Colonic mucosa (tissue), 4 donors: Measurements from ENCODE around the gene FZD7. TPM values are rescaled to one million over a fixed set of nuclear protein-coding genes. Genes with fewer than 3 reads are reported as not detected.

Source experiments
- DNase-seq: peaks from one replicate; pipeline ENCODE4 v3.0.0-alpha.2; 2020
- H3K27ac ChIP-seq: fragments of 200-600 bp; one replicate; pipeline ENCODE4 v1.8.0; 2021
- H3K27me3 ChIP-seq: fragments of 200-600 bp; one replicate; pipeline ENCODE4 v1.8.0; 2021
- H3K36me3 ChIP-seq: fragments of 200-600 bp; one replicate; pipeline ENCODE4 v1.8.0; 2021
- H3K4me1 ChIP-seq: fragments of 200-600 bp; one replicate; pipeline ENCODE4 v1.8.0; 2021; ENCODE audit warnings: mild to moderate bottlenecking
- H3K4me3 ChIP-seq: fragments of 200-600 bp; one replicate; pipeline ENCODE4 v1.8.0; 2021
- H3K9ac ChIP-seq, 2 donors: one replicate each; pipeline ENCODE4 v1.7.0; 2013; ENCODE audit warnings: control low read depth in 2 of 2, low read depth in 2 of 2, low read length in 2 of 2
- H3K9me3 ChIP-seq: fragments of 200-600 bp; one replicate; pipeline ENCODE4 v1.8.0; 2021
- CTCF ChIP-seq: fragments of 200-600 bp; IDR thresholded peaks from one replicate; pipeline ENCODE4 v1.8.0; 2022; ENCODE audit warnings: antibody characterized with exemption, mild to moderate bottlenecking
- intact Hi-C: fragments of 100-400 bp; cut with DNase I; formaldehyde crosslinking; loops from one replicate; pipeline ENCODE4 v1.14.1; 2022
- total RNA-seq, 2 donors: library from RNA; stranded (reverse); fragmentation: NEBNext Ultra II Directional in 1 of 2; extraction: Animal tissue kit (Norgen Biotek cat#: 25700) in 1 of 2; gene quantifications; one replicate each; pipeline ENCODE4 v1.2.1, GENCODE V29; 2021
- donor health status: healthy.
- donor health status: DM: no; HTN: no; CAD: no.
- donor health status: DM: no; HTN: no; CAD: no.

The FZD7 gene
- 10 to 100 TPM in 1 of 2 donors, 1 to 10 TPM in 1; 2.3 to 13.9 TPM for total RNA-seq

GRCh38 chr2:202033317-202034248 is at the start of gene FZD7:
Gene FZD7 (plus strand): TSS chr2:202033855. CDS start chr2:202034648, 793 bp downstream.
- intact Hi-C loops = loop anchor here (10.0 kb wide), 1 partner anchor 141 kb away; no protein-coding TSS in a partner anchor

GRCh38 chr2:201984333-201984732 is 49.3 kb upstream of the FZD7 start:
- Histone ChIP-seq H3K9ac (no peak overlapping the region), H3K9me3 (no peaks in the 10 kb centered on the region), H3K27ac (no peak overlapping the region), H3K4me3 (no peak overlapping the region), H3K27me3 (no peaks in the 10 kb centered on the region), H3K36me3 (no peaks in the 10 kb centered on the region), H3K4me1 (no peaks in the 10 kb centered on the region)
- DNase-seq = no peak
- intact Hi-C loops = no loop called here
- no peak for TF ChIP-seq CTCF

More at GRCh38 chr2:202033317-202034248, at the start of gene FZD7:
- Histone ChIP-seq H3K9ac (peak within 1 kb of the TSS; percentile 64 to 71), H3K4me1 (peaks cover 8% of the 10 kb centered on the region), H3K4me3 (peak within 1 kb of the TSS; percentile 62), H3K27ac (peak within 1 kb of the TSS; percentile 82), H3K36me3 (no peaks in the 10 kb centered on the region), H3K9me3 (no peaks in the 10 kb centered on the region), H3K27me3 (peaks cover 17% of the 10 kb centered on the region)
- peak; percentile 94 for DNase-seq
- no peak for TF ChIP-seq CTCF

GRCh38 chr2:201984800-201985525 is 48.7 kb upstream of the FZD7 start:
- Histone ChIP-seq H3K27ac (no peak overlapping the region), H3K9me3 (no peaks in the 10 kb centered on the region), H3K4me3 (no peak overlapping the region), H3K27me3 (no peaks in the 10 kb centered on the region), H3K36me3 (no peaks in the 10 kb centered on the region), H3K9ac (no peak overlapping the region), H3K4me1 (no peaks in the 10 kb centered on the region)
- DNase-seq = peak; percentile 24
- TF ChIP-seq CTCF = no peak
- intact Hi-C loops = no loop called here

GRCh38 chr2:201985728-201986462 is 47.8 kb upstream of the FZD7 start:
- Histone ChIP-seq H3K27ac (no peak overlapping the region), H3K9ac (no peak overlapping the region), H3K4me1 (no peaks in the 10 kb centered on the region), H3K36me3 (no peaks in the 10 kb centered on the region), H3K4me3 (no peak overlapping the region), H3K9me3 (no peaks in the 10 kb centered on the region), H3K27me3 (no peaks in the 10 kb centered on the region)
- DNase-seq = no peak
- TF ChIP-seq CTCF = no peak
- intact Hi-C loops = no loop called here

- Histone ChIP-seq H3K4me1 (no peaks in the 10 kb centered on the region), H3K27ac (no peak overlapping the region), H3K27me3 (no peaks in the 10 kb centered on the region), H3K4me3 (no peak overlapping the region), H3K36me3 (no peaks in the 10 kb centered on the region), H3K9ac (no peak overlapping the region), H3K9me3 (no peaks in the 10 kb centered on the region)
- no peak for TF ChIP-seq CTCF
- DNase-seq = no peak
- intact Hi-C loops = no loop called here
These were observed 47.3 kb upstream of the FZD7 start for GRCh38 chr2:201986463-201986735.
